ENCODE measurements around the gene PDILT.

GRCh38 chr16:20382202-20382948 is 22.2 kb downstream of the PDILT start:
- TF ChIP-seq ZNF747 (tag by site-specific recombination; IDR thresholded peaks at IDR 0.05) = no peak
- no peak for TF ChIP-seq ZSCAN18 (tag by site-specific recombination; IDR thresholded peaks at IDR 0.05)
- no peak for TF ChIP-seq GLI4 (tag by site-specific recombination; IDR thresholded peaks at IDR 0.05)
- no peak for TF ChIP-seq ZBTB8A (tag by site-specific recombination; IDR thresholded peaks at IDR 0.05)
- TF ChIP-seq ZNF266 (tag by site-specific recombination; IDR thresholded peaks at IDR 0.05; ENCODE audit: low read depth) = no peak
- no peak for TF ChIP-seq KLF16 (tag by site-specific recombination; IDR thresholded peaks at IDR 0.05)
- TF ChIP-seq ZFP41 (tag by site-specific recombination; IDR thresholded peaks at IDR 0.05; ENCODE audit: borderline replicate concordance) = no peak
- no peak for TF ChIP-seq KLF1 (tag by site-specific recombination; IDR thresholded peaks at IDR 0.05)
- no peak for TF ChIP-seq CTCF (tag by site-specific recombination; IDR thresholded peaks at IDR 0.05)
- TF ChIP-seq ZBTB26 (tag by site-specific recombination; optimal IDR thresholded peaks at IDR 0.05) = no peak
- no peak for TF ChIP-seq SP2 (tag by site-specific recombination; IDR thresholded peaks at IDR 0.05)
- no peak for TF ChIP-seq REST (tag by site-specific recombination; IDR thresholded peaks at IDR 0.05)

Measured in HEK293 (cell line).